Esophagus muscularis mucosa (tissue), 4 donors: ENCODE results near the gene CNOT10.

Experiments
- CTCF ChIP-seq, 3 experiments: fragments of 200-600 bp in 2 of 3; fragments of 450-650 bp in 1 of 3; sonication (generic) in 2 of 3; IDR thresholded peaks; one replicate each; pipeline ENCODE4 v1.5.1; 2017 to 2019; ENCODE audit warnings: antibody characterized with exemption in 3 of 3, mild to moderate bottlenecking in 2 of 3, moderate library complexity in 1 of 3
- EP300 ChIP-seq: sonication (generic); formaldehyde crosslinking; IDR thresholded peaks from one replicate; pipeline ENCODE4 v1.6.1; 2017; ENCODE audit warnings: antibody characterized with exemption
- POLR2A ChIP-seq: fragments of 450-650 bp; IDR thresholded peaks from one replicate; pipeline ENCODE4 v1.6.1; 2017; ENCODE audit warnings: antibody characterized with exemption, moderate library complexity, mild to moderate bottlenecking, low read depth

GRCh38 chr3:32696523-32696922 lies 11.5 kb downstream of the CNOT10 start:
- no peak for TF ChIP-seq CTCF (IDR thresholded peaks at IDR 0.05)
- no peak for TF ChIP-seq EP300
- TF ChIP-seq POLR2A = no peak
